Activated naive CD4-positive, alpha-beta T cell treated with anti-CD3 and anti-CD28 coated beads for 36 hours (primary cell): ENCODE results near the gene PCDHGA2. TPM values are rescaled to one million over a fixed set of nuclear protein-coding genes. Genes with fewer than 3 reads are reported as not detected.

Source experiments
- CTCF ChIA-PET: fragments of 350-600 bp; sonication (Branson Sonifier 250); formaldehyde crosslinking; loops from one replicate; lab custom pipeline; 2021; ENCODE audit warnings: antibody characterized with exemption; lab: Charles Lee
- DNase-seq: peaks from one replicate; pipeline ENCODE4 v3.0.0-alpha.2; 2020
- H3K27ac Mint-ChIP-seq: one replicate; pipeline ENCODE4 v1.8.0; 2021; ENCODE audit warnings: mild to moderate bottlenecking, mixed read lengths
- H3K27me3 Mint-ChIP-seq: one replicate; pipeline ENCODE4 v1.8.0; 2021; ENCODE audit warnings: low read depth, mixed read lengths
- H3K36me3 Mint-ChIP-seq: one replicate; pipeline ENCODE4 v1.8.0; 2021; ENCODE audit warnings: low read depth, mixed read lengths
- H3K4me1 Mint-ChIP-seq: one replicate; pipeline ENCODE4 v1.8.0; 2021; ENCODE audit warnings: low read depth, mixed read lengths
- H3K4me3 Mint-ChIP-seq: one replicate; pipeline ENCODE4 v1.8.0; 2021; ENCODE audit warnings: mild to moderate bottlenecking, moderate library complexity, mixed read lengths
- H3K9me3 Mint-ChIP-seq: one replicate; pipeline ENCODE4 v1.8.0; 2021; ENCODE audit warnings: mixed read lengths
- intact Hi-C: fragments of 100-400 bp; cut with micrococcal nuclease; formaldehyde crosslinking; loops from one replicate; pipeline ENCODE4 v1.15.1; 2023
- total RNA-seq, 2 experiments: library from RNA; stranded (reverse); gene quantifications; one replicate each; pipeline ENCODE4 v1.2.3, GENCODE V29; 2021

The PCDHGA2 gene
- total RNA-seq, 2 experiments from 2014 or later, result not detected

DNA sequence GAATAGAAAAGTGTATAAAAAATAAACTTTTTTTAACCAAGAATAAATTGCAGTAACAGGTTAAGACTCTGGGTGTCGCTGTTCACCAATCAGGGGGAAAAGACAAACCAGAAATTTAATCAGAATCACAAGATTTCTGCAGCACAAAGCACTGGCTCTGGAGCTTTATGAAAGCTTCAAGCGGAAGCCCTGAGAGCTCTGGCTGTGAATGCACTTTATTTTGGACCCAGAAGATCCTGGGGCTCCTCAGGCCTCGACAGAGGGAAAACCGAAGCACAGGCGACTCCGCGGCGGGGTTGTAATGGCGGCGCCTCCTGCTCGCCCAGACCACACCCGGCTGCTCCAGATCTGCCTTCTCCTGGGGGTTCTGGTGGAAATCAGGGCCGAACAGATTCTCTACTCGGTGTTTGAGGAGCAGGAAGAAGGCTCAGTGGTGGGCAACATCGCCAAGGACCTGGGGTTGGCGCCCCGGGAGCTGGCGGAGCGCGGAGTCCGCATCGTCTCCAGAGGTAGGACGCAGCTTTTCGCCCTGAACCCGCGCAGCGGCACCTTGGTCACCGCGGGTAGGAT lies 16.4 kb downstream of the PCDHGA2 start, which contains the start of gene PCDHGA4:
PCDHGA4 (plus strand) TSS at position 122 of the 570 bp plus-strand sequence; CDS start at position 209, 87 bp downstream.
- CTCF ChIA-PET, result interaction anchor here (0.6 to 1.7 kb wide), 6 partner anchors 9 to 575 kb away, joined by 3 to 4 read pairs (median 3); partner anchors contain the start of gene PCDHGA5
- H3K27ac Mint-ChIP-seq, result no peak within 1 kb of the TSS
- peak within 1 kb of the TSS; percentile 38 for H3K4me3 Mint-ChIP-seq
- no peak for DNase-seq
- H3K4me1 Mint-ChIP-seq, result no peaks in the 10 kb centered on the region
- peaks cover 18% of the 10 kb centered on the region for H3K36me3 Mint-ChIP-seq
- H3K27me3 Mint-ChIP-seq, result peaks cover 66% of the 10 kb centered on the region
- peaks cover 20% of the 10 kb centered on the region for H3K9me3 Mint-ChIP-seq
- intact Hi-C loops, result no loop called here

DNA sequence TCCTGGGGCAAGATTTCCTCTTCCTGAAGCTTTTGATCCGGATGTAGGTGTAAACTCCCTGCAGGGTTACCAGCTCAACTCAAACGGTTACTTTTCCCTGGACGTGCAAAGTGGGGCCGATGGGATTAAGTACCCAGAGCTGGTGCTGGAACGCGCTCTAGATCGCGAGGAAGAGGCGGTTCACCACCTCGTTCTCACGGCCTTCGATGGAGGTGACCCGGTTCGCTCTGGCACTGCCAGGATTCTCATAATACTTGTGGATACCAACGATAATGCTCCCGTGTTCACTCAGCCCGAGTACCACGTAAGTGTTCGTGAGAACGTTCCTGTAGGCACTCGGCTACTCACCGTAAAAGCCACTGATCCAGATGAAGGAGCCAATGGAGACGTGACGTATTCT lies 17.1 kb downstream of the PCDHGA2 start:
- H3K36me3 Mint-ChIP-seq, result peaks cover 22% of the 10 kb centered on the region
- H3K4me1 Mint-ChIP-seq, result no peaks in the 10 kb centered on the region
- CTCF ChIA-PET, result interaction anchor here (0.9 to 1.7 kb wide), 6 partner anchors 9 to 202 kb away, joined by 3 to 4 read pairs (median 3); partner anchors contain the start of genes PCDHGA5 and PCDHGB3
- H3K4me3 Mint-ChIP-seq, result no peak overlapping the region
- intact Hi-C loops, result no loop called here
- DNase-seq, result no peak
- peaks cover 66% of the 10 kb centered on the region for H3K27me3 Mint-ChIP-seq
- H3K27ac Mint-ChIP-seq, result no peak overlapping the region
- H3K9me3 Mint-ChIP-seq, result peaks cover 22% of the 10 kb centered on the region

DNA sequence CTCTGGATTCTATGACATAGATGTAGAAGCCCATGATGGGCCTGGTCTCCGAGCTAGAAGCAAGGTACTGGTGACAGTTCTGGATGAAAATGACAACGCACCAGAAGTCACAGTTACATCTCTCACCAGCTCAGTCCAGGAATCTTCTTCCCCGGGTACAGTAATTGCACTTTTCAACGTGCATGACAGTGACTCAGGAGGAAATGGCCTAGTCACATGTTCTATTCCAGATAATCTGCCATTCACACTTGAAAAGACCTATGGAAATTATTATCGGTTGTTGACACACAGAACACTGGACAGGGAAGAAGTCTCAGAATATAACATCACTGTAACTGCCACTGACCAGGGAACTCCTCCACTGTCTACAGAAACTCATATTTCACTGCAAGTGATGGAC lies 17.6 kb downstream of the PCDHGA2 start:
- CTCF ChIA-PET, result interaction anchor here (0.6 to 1.7 kb wide), 5 partner anchors 8 to 202 kb away, joined by 3 to 4 read pairs (median 4); partner anchors contain the start of genes PCDHGA5 and PCDHGB3
- Mint-ChIP-seq H3K27ac (no peak overlapping the region), H3K4me3 (no peak overlapping the region), H3K9me3 (peaks cover 23% of the 10 kb centered on the region), H3K27me3 (peaks cover 66% of the 10 kb centered on the region), H3K36me3 (peaks cover 27% of the 10 kb centered on the region), H3K4me1 (no peaks in the 10 kb centered on the region)
- intact Hi-C loops, result no loop called here
- no peak for DNase-seq

DNA sequence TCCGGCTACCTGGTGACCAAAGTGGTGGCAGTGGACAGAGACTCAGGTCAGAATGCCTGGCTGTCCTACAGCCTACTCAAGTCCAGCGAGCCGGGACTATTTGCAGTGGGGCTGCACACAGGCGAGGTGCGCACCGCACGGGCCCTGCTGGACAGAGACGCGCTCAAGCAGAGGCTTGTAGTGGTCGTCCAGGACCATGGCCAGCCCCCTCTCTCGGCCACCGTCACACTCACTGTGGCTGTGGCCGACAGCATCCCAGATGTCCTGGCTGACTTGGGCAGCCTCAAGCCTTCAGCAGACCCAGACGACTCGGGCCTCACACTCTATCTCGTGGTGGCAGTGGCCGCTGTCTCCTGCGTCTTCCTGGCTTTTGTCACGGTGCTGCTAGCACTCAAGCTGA lies 18.4 kb downstream of the PCDHGA2 start:
- intact Hi-C loops, result no loop called here
- H3K4me3 Mint-ChIP-seq, result no peak overlapping the region
- H3K36me3 Mint-ChIP-seq, result peaks cover 28% of the 10 kb centered on the region
- no peaks in the 10 kb centered on the region for H3K4me1 Mint-ChIP-seq
- H3K27ac Mint-ChIP-seq, result no peak overlapping the region
- CTCF ChIA-PET, result no interaction called here
- no peak for DNase-seq
- peaks cover 68% of the 10 kb centered on the region for H3K27me3 Mint-ChIP-seq
- peaks cover 27% of the 10 kb centered on the region for H3K9me3 Mint-ChIP-seq

DNA sequence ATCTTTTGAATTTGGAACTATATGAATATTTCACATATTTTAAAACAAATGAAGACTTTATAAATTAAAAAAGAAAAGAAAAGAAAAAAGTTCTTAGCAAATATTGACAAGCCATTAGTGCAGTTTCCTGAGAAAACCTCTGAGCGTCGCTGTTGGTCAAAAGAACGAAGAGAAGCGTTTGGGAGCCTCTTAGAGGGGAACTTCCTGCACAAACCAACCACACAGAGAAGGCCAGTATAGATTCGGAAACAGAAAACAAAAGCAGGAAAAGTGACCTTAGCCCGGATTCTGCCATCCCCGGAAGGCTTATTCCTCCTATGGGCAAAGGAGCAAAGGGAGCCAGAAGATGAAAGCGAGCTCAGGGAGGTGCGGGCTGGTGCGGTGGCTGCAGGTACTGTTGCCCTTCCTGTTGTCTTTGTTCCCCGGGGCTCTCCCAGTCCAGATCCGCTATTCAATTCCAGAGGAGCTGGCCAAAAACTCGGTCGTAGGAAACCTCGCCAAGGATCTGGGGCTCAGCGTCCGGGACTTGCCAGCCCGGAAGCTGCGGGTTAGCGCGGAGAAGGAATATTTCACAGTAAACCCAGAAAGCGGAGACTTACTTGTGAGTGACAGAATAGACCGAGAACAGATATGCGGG lies 21.3 kb downstream of the PCDHGA2 start, which contains the start of gene PCDHGB2:
PCDHGB2 (plus strand) TSS at position 205 of the 637 bp plus-strand sequence; CDS start at position 347, 142 bp downstream.
- CTCF ChIA-PET, result no interaction called here
- Mint-ChIP-seq H3K27ac (no peak within 1 kb of the TSS), H3K4me3 (peak within 1 kb of the TSS; percentile 56), H3K36me3 (peaks cover 30% of the 10 kb centered on the region), H3K27me3 (peaks cover 82% of the 10 kb centered on the region), H3K9me3 (peaks cover 25% of the 10 kb centered on the region), H3K4me1 (no peaks in the 10 kb centered on the region)
- peak; percentile 19 for DNase-seq
- intact Hi-C loops, result no loop called here

DNA sequence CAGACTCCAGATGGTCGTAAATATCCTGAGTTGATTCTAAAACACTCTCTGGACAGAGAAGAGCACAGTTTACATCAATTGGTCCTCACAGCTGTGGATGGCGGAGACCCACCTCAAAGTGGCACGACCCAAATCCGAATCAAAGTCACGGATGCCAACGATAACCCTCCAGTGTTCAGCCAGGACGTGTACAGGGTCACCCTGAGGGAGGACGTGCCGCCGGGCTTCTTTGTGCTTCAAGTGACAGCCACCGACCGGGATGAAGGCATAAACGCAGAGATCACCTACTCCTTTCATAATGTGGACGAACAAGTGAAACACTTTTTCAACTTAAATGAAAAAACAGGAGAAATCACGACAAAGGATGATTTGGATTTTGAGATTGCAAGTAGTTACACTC lies 22.1 kb downstream of the PCDHGA2 start:
- intact Hi-C loops, result no loop called here
- no peaks in the 10 kb centered on the region for H3K4me1 Mint-ChIP-seq
- H3K27ac Mint-ChIP-seq, result no peak overlapping the region
- peaks cover 31% of the 10 kb centered on the region for H3K36me3 Mint-ChIP-seq
- peaks cover 31% of the 10 kb centered on the region for H3K9me3 Mint-ChIP-seq
- H3K4me3 Mint-ChIP-seq, result no peak overlapping the region
- H3K27me3 Mint-ChIP-seq, result peaks cover 83% of the 10 kb centered on the region
- DNase-seq, result no peak
- CTCF ChIA-PET, result no interaction called here

DNA sequence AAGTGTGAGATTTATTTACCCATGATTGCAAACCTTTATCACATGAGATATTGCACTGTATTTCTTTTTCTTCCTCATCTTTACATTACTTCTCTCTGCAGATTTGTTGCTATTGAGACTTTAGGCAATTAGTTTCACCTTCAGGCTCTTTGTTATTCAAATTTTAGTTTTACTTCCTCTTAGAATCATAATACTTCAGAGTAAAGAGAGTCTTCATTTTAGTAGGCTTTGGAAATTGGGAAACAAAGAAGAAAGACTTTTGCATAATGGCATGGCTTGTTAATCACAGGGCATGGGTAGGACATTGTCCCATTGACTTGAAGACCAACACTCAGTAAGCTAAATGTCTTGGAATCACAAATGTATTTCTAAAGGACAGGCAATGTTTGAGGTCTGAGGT lies 24.2 kb downstream of the PCDHGA2 start:
- Mint-ChIP-seq H3K4me3 (no peak overlapping the region), H3K36me3 (peaks cover 28% of the 10 kb centered on the region), H3K9me3 (peaks cover 30% of the 10 kb centered on the region), H3K4me1 (no peaks in the 10 kb centered on the region), H3K27me3 (peaks cover 77% of the 10 kb centered on the region), H3K27ac (no peak overlapping the region)
- intact Hi-C loops, result no loop called here
- DNase-seq, result no peak
- CTCF ChIA-PET, result no interaction called here

DNA sequence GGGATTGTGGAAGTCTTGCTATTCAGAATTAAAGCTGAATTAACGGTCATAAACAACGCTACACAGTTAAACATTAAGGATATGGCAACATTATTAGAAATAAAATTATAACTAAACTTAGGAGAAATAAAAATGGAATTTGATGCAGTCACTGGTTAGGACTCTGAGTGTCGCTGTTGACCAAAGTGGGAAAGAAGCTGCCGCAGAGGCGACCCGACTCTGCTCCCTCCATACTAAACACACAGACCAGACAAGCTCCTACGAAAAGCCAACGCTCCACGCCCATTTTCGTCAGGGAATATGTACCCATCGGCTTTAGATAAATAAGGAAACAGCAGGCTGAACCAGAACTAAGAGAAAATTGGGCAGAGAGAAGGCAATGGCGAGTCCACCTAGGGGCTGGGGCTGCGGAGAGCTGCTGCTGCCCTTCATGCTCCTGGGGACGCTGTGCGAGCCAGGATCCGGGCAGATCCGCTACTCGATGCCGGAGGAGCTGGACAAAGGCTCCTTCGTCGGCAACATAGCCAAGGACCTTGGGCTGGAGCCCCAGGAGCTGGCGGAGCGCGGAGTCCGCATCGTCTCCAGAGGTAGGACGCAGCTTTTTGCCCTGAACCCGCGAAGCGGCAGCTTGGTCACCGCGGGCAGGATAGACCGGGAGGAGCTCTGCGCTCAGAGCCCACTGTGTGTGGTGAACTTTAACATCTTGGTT lies 25.5 kb downstream of the PCDHGA2 start, which contains the start of gene PCDHGA5:
PCDHGA5 (plus strand) TSS at position 211 of the 709 bp plus-strand sequence; CDS start at position 380, 169 bp downstream.
- CTCF ChIA-PET, result interaction anchor here (1.0 to 1.9 kb wide), 8 partner anchors 9 to 149 kb away, joined by 3 to 6 read pairs (median 4); partner anchors contain the start of genes PCDHGA10, PCDHGA11, PCDHGA4 and PCDHGA6
- no peak for DNase-seq
- Mint-ChIP-seq H3K9me3 (peaks cover 30% of the 10 kb centered on the region), H3K36me3 (peaks cover 24% of the 10 kb centered on the region), H3K4me3 (no peak within 1 kb of the TSS), H3K27me3 (peaks cover 76% of the 10 kb centered on the region), H3K27ac (no peak within 1 kb of the TSS), H3K4me1 (no peaks in the 10 kb centered on the region)
- intact Hi-C loops, result no loop called here

DNA sequence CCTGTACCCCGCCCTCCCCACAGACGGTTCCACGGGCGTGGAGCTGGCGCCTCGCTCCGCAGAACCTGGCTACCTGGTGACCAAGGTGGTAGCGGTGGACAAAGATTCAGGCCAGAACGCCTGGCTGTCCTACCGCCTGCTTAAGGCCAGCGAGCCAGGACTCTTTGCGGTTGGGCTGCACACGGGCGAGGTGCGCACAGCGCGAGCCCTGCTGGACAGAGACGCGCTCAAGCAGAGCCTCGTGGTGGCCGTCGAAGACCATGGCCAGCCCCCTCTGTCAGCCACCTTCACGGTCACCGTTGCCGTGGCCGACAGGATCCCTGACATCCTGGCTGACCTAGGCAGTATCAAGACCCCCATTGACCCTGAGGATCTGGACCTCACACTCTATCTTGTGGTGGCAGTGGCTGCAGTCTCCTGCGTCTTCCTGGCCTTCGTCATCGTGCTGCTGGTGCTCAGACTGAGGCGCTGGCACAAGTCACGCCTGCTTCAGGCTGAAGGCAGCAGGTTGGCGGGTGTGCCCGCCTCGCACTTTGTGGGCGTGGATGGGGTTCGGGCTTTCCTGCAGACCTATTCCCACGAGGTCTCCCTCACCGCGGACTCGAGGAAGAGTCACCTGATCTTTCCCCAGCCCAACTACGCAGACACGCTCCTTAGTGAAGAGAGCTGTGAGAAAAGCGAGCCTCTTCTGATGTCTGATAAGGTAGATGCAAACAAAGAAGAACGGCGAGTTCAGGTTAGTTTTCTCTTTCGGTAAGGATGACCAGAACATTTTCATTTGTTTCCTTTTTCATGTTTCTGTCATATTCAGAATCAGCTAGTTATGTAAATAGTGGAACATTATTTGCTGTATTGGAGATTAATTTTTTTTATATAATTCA lies 27.7 kb downstream of the PCDHGA2 start:
- intact Hi-C loops, result no loop called here
- H3K27me3 Mint-ChIP-seq, result peaks cover 72% of the 10 kb centered on the region
- H3K4me3 Mint-ChIP-seq, result no peak overlapping the region
- H3K36me3 Mint-ChIP-seq, result peaks cover 11% of the 10 kb centered on the region
- peaks cover 23% of the 10 kb centered on the region for H3K9me3 Mint-ChIP-seq
- DNase-seq, result no peak
- no peak overlapping the region for H3K27ac Mint-ChIP-seq
- CTCF ChIA-PET, result no interaction called here
- H3K4me1 Mint-ChIP-seq, result peaks cover 4% of the 10 kb centered on the region

DNA sequence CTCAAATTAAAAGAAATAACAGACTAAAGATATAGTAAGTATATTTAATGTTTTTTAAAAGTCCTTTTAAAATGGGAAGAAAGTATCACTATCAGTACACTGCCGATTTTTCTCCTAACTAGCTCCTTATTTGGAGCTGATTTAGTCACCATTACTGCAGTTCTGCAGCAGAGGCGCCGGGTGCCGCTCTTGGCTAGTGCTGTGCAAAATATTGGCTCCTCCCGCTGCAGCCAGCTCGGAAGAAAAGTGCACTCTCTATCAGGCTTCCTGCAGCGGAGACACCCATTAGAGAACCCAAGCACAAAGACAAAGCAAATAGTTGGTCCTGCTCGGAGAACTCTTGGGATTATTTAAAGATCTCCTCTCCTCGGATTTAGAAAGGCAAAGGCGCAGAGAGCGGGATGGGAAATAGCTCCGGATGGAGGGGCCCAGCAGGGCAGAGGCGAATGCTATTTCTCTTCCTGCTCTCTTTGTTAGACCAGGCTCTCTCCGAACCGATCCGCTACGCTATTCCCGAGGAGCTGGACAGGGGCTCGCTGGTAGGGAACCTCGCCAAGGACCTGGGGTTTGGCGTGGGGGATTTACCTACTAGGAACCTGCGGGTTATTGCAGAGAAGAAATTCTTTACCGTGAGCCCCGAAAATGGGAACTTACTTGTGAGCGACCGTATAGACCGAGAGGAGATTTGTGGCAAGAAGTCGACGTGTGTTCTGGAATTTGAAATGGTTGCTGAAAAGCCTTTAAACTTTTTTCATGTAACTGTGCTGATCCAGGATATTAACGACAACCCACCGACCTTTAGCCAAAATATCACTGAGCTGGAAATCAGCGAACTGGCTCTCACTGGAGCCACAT lies 31.7 kb downstream of the PCDHGA2 start, which contains the start of gene PCDHGB3:
PCDHGB3 (plus strand) TSS at position 249 of the 855 bp plus-strand sequence; CDS start at position 402, 153 bp downstream.
- Mint-ChIP-seq H3K36me3 (peaks cover 7% of the 10 kb centered on the region), H3K27ac (no peak within 1 kb of the TSS), H3K4me1 (peaks cover 4% of the 10 kb centered on the region), H3K4me3 (peak within 1 kb of the TSS; percentile 69), H3K27me3 (peaks cover 68% of the 10 kb centered on the region), H3K9me3 (peaks cover 25% of the 10 kb centered on the region)
- CTCF ChIA-PET, result interaction anchor here (0.6 to 2.0 kb wide), 21 partner anchors 11 to 196 kb away, joined by 3 to 8 read pairs (median 3); partner anchors contain the start of genes PCDHGA11, PCDHGA12, PCDHGA2 and PCDHGB1
- intact Hi-C loops, result loop anchor here (1.0 to 10.0 kb wide), 4 partner anchors 37 to 194 kb away; partner anchors contain the start of genes PCDHB13, PCDHGA11 and PCDHGB6
- DNase-seq, result peak; percentile 47
